ENCODE measurements around the gene NAA38. TPM values are rescaled to one million over a fixed set of nuclear protein-coding genes. Genes with fewer than 3 reads are reported as not detected.

Gene NAA38
- total RNA-seq, 6 donors from 2014 or later, result 50.0 to 111 (median 75.5) TPM

GRCh38 chr17:7833795-7834541 is 23.4 kb downstream of the NAA38 start, which contains the start of gene KDM6B:
TSS of gene KDM6B (plus strand) at chr17:7834217. CDS start at chr17:7845555, 11,338 bp downstream.
- Histone ChIP-seq H3K4me1 (peaks cover 21 to 39% (median 35%) of the 10 kb centered on the region in 4 donors), H3K9me3 (no peaks in the 10 kb centered on the region), H3K27ac (peak within 1 kb of the TSS; percentile 93 to 100 (median 99)), H3K4me3 (peak within 1 kb of the TSS; percentile 26 to 86 (median 62)), H3K36me3 (no peaks in the 10 kb centered on the region), H3K27me3 (no peaks in the 10 kb centered on the region)
- peak; percentile 80 to 86 for ATAC-seq (ENCODE audit: low FRiP score in 2 of 2)
- TF ChIP-seq CTCF (IDR thresholded peaks at IDR 0.05) (peak in 1 of 6 experiments; percentile 8), POLR2AphosphoS5 (IDR thresholded peaks at IDR 0.05) (peak in 1 of 2 donors; percentile 32), EP300 (IDR thresholded peaks at IDR 0.05) (no peak), POLR2A (IDR thresholded peaks at IDR 0.05) (peak in 3 of 4 donors; percentile 39 to 47 (median 41))
- WGBS, 2 donors, result 0 to 1% methylated on average over 31 to 49 of the region's 49 CpGs
- DNase-seq, result peak; percentile 95 to 98

DNA sequence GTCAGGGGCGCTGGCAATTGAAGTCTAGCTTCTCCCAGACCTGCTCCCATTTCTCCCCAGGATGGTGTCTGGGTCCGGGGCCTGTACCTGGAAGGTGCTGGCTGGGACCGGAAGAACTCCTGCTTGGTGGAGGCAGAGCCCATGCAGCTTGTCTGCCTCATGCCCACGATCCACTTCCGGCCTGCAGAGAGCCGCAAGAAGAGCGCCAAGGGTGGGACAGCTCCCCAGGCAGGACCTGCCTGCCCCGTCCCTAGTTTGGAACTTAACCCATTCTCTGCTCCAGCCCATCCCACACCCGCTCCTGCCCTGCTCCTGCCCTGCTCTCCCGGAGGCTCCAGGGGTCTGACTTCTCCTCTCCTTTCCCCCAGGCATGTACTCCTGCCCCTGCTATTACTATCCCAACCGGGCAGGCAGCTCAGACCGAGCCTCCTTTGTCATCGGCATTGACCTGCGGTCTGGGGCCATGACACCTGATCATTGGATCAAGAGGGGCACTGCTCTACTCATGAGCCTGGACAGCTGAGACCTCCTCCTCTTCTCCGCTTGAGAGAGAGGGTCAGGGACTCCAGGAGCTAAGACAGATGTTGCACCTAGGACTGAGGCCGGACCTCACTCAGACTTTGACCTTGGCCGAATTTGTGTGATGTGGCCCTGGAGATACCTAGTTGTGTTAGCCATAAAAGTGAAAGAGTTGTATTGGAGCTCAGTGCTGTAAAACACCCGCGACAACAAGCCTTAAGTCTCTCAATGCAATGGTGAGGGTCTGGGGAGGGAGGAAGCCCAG is 24.2 kb downstream of the NAA38 start:
- no peak for TF ChIP-seq POLR2A (IDR thresholded peaks at IDR 0.05)
- no peak for TF ChIP-seq EP300 (IDR thresholded peaks at IDR 0.05)
- no peak for TF ChIP-seq CTCF (IDR thresholded peaks at IDR 0.05)
- TF ChIP-seq POLR2AphosphoS5 (IDR thresholded peaks at IDR 0.05), result no peak
- Histone ChIP-seq H3K36me3 (no peaks in the 10 kb centered on the region), H3K9me3 (no peaks in the 10 kb centered on the region), H3K4me3 (peak overlapping the region in 3 of 4 donors; percentile 54 to 86 (median 71)), H3K27me3 (no peaks in the 10 kb centered on the region), H3K4me1 (peaks cover 15 to 31% (median 28%) of the 10 kb centered on the region in 4 donors), H3K27ac (peak overlapping the region in 2 of 4 donors; percentile 99 to 100)
- ATAC-seq (ENCODE audit: low FRiP score in 2 of 2) (no peak), DNase-seq (no peak)
- 50 to 53% methylated on average over 14 to 19 of the region's 19 CpGs for WGBS, 2 donors

DNA sequence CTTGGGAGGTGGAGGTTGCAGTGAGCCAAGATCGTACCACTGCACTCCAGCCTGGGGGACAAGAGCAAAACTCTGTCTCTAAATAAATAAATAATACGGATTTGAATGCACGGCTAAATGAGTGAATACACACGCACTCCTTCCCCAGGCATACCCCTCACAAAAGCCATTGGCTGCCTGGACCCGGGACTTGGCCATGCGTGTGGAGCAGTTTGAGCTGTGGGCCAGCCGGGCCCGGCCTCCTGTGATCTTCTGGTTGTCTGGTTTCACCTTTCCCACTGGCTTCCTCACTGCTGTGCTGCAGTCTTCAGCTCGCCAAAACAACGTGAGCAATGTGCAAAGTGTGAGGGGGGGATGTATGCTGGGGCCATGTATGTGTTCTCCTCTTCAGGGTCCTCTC is 24.9 kb downstream of the NAA38 start:
- ATAC-seq (ENCODE audit: low FRiP score in 2 of 2) (no peak), DNase-seq (peak in 1 of 2 donors; percentile 62)
- TF ChIP-seq POLR2A (IDR thresholded peaks at IDR 0.05) (no peak), EP300 (IDR thresholded peaks at IDR 0.05) (no peak), CTCF (IDR thresholded peaks at IDR 0.05) (no peak), POLR2AphosphoS5 (IDR thresholded peaks at IDR 0.05) (no peak)
- H3K9me3 ChIP-seq, result no peaks in the 10 kb centered on the region
- H3K4me1 ChIP-seq, result peaks cover 12 to 24% (median 21%) of the 10 kb centered on the region in 4 donors
- H3K36me3 ChIP-seq, result no peaks in the 10 kb centered on the region
- WGBS, 2 donors, result 90 to 93% methylated on average over 10 of the region's 10 CpGs
- no peaks in the 10 kb centered on the region for H3K27me3 ChIP-seq
- H3K27ac ChIP-seq, result no peak overlapping the region
- no peak overlapping the region for H3K4me3 ChIP-seq

- Histone ChIP-seq H3K27me3 (no peaks in the 10 kb centered on the region), H3K36me3 (no peaks in the 10 kb centered on the region), H3K4me3 (no peak overlapping the region), H3K9me3 (no peaks in the 10 kb centered on the region), H3K4me1 (peaks cover under 1 to 13% (median 9%) of the 10 kb centered on the region in 4 donors), H3K27ac (no peak overlapping the region)
- DNase-seq (no peak), ATAC-seq (ENCODE audit: low FRiP score in 2 of 2) (no peak)
- TF ChIP-seq CTCF (IDR thresholded peaks at IDR 0.05) (no peak), POLR2AphosphoS5 (IDR thresholded peaks at IDR 0.05) (no peak), EP300 (IDR thresholded peaks at IDR 0.05) (no peak), POLR2A (IDR thresholded peaks at IDR 0.05) (no peak)
- WGBS, 2 donors, result 74 to 79% methylated on average over 7 of the region's 7 CpGs
Observed at GRCh38 chr17:7831233-7831632, 26.1 kb downstream of the NAA38 start.

Measured in upper lobe of left lung (tissue), 6 donors.